Measurements from ENCODE around the gene TYW3. TPM values are rescaled to one million over a fixed set of nuclear protein-coding genes. Genes with fewer than 3 reads are reported as not detected.

Gene TYW3
- total and polyA plus RNA-seq, 2 of the 4 experiments (the other 2 are of a cell fraction), result 9.3 to 16.5 TPM

DNA sequence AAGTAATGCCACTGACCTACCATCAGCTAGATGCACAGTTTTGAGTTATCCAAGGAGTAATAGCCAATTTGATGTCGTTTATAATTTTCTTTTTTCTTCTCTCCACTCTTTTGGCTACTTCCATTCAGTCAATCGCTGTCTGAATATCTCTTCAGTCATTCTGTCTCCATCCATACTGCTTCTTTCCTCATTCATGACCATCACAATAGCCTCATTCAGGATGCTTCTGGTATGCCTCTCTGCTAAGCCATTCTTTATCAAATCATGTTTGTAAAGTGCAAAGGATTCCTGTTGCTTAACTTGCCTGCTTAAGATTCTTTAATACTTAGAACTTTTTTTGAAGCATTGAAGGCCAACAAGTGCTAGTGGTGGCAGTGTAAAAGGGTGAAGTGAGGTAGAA is 20.2 kb downstream of the TYW3 start:
- H3K23ac ChIP-seq (ENCODE audit: low read depth, low read length), result no peak overlapping the region
- no peak overlapping the region for H3K4me2 ChIP-seq (ENCODE audit: low read depth, low read length)
- H3K4me1 ChIP-seq (ENCODE audit: control insufficient read depth, insufficient read depth, low read length), result no peaks in the 10 kb centered on the region
- H2AK9ac ChIP-seq (replicated peaks; ENCODE audit: low read depth, low read length, poor library complexity), result no peak overlapping the region
- BruUV-seq (replicated peaks), result no TSS peak
- H2BK120ac ChIP-seq (ENCODE audit: low read depth, low read length), result no peak overlapping the region
- H2BK5ac ChIP-seq (ENCODE audit: low read depth, low read length, poor library complexity, severe bottlenecking), result no peak overlapping the region
- in situ Hi-C loops (cut with MboI; ENCODE audit: low sequenced_read_pairs), result no loop called here
- no peak overlapping the region for H3K56ac ChIP-seq (ENCODE audit: extremely low read depth, insufficient read depth, low read length)
- H3K27ac ChIP-seq (ENCODE audit: insufficient read depth, low read length), result no peak overlapping the region
- no peak overlapping the region for H3K9ac ChIP-seq (ENCODE audit: low read depth, low read length)
- H3K9me1 ChIP-seq (ENCODE audit: insufficient read depth, low read length), result no peaks in the 10 kb centered on the region
- H2AFZ ChIP-seq (replicated peaks; ENCODE audit: low read length, poor library complexity), result no peak overlapping the region
- TF ChIP-seq, protein P1, sequence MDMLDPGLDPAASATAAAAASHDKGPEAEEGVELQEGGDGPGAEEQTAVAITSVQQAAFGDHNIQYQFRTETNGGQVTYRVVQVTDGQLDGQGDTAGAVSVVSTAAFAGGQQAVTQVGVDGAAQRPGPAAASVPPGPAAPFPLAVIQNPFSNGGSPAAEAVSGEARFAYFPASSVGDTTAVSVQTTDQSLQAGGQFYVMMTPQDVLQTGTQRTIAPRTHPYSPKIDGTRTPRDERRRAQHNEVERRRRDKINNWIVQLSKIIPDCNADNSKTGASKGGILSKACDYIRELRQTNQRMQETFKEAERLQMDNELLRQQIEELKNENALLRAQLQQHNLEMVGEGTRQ (IDR thresholded peaks at IDR 0.05; ENCODE audit: low read depth, low read length), result no peak
- TF ChIP-seq RAD21 (IDR thresholded peaks at IDR 0.05; ENCODE audit: low read length), result no peak
- TF ChIP-seq, protein P2, sequence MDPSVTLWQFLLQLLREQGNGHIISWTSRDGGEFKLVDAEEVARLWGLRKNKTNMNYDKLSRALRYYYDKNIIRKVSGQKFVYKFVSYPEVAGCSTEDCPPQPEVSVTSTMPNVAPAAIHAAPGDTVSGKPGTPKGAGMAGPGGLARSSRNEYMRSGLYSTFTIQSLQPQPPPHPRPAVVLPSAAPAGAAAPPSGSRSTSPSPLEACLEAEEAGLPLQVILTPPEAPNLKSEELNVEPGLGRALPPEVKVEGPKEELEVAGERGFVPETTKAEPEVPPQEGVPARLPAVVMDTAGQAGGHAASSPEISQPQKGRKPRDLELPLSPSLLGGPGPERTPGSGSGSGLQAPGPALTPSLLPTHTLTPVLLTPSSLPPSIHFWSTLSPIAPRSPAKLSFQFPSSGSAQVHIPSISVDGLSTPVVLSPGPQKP (IDR thresholded peaks at IDR 0.05; ENCODE audit: borderline replicate concordance, low read depth, low read length), result no peak
- no peak for TF ChIP-seq MXI1 (IDR thresholded peaks at IDR 0.05; ENCODE audit: borderline replicate concordance, low read depth, low read length)
- no peak overlapping the region for H2BK15ac ChIP-seq (ENCODE audit: low read depth, low read length)
- H3K4ac ChIP-seq (ENCODE audit: low read depth, low read length), result no peak overlapping the region
- dilution Hi-C loops (cut with HindIII; ENCODE audit: low sequenced_read_pairs, unreplicated experiment), result no loop called here
- no peak overlapping the region for H2AK5ac ChIP-seq (ENCODE audit: low read depth, low read length)
- no peak overlapping the region for H3K4me3 ChIP-seq (ENCODE audit: insufficient read depth, low read depth, low read length)
- DNase-seq (no peak), ATAC-seq (ENCODE audit: low read depth) (no peak)
- H3K36me3 ChIP-seq (ENCODE audit: control insufficient read depth, insufficient read depth, low read length), result peaks cover 20% of the 10 kb centered on the region
- H3K9me3 ChIP-seq (ENCODE audit: control insufficient read depth, insufficient read depth, low read length), result no peaks in the 10 kb centered on the region
- H4K20me1 ChIP-seq (ENCODE audit: insufficient read depth, low read length), result no peaks in the 10 kb centered on the region
- POLR2A ChIA-PET (ENCODE audit: unreplicated experiment), result interaction anchor here (0.6 kb wide), 1 partner anchor 98 kb away, joined by 3 read pairs; no protein-coding TSS in a partner anchor
- no peaks in the 10 kb centered on the region for H3K27me3 ChIP-seq (ENCODE audit: control insufficient read depth, insufficient read depth, low read length)
- CTCF ChIA-PET, result no interaction called here
- H3K14ac ChIP-seq (replicated peaks; ENCODE audit: low read depth, low read length), result no peak overlapping the region
- H4K91ac ChIP-seq (ENCODE audit: insufficient read depth, low read depth, low read length), result no peak overlapping the region
- no peak overlapping the region for H3K18ac ChIP-seq (ENCODE audit: low read depth, low read length)
- no peak overlapping the region for H4K8ac ChIP-seq (ENCODE audit: low read depth in 2 of 2, low read length in 2 of 2)
- H4K5ac ChIP-seq (ENCODE audit: low read depth, low read length), result no peak overlapping the region
- H3K79me1 ChIP-seq (ENCODE audit: low read depth in 1 of 2, low read length in 2 of 2), result no peaks in the 10 kb centered on the region
- intact Hi-C loops (cut with micrococcal nuclease), result loop anchor here (5.0 kb wide), 1 partner anchor 1234 kb away; no protein-coding TSS in a partner anchor
- WGBS, 2 experiments (ENCODE audit: extremely low coverage in 2 of 2, insufficient read length in 1 of 2), result 100% methylated on average over 1 of the region's 2 CpGs; no CpG with 5 or more reads in 1 of the 2 experiments
- no peak overlapping the region for H2BK20ac ChIP-seq (ENCODE audit: low read depth, low read length)

Measured in IMR-90 (cell line).